Measurements from ENCODE around the gene MAPK4.
"Not testable (repeated sequence)": the region's sequence is repeated elsewhere in the genome, so short reads cannot be mapped to it uniquely, and the experiment has no call there.

DNA sequence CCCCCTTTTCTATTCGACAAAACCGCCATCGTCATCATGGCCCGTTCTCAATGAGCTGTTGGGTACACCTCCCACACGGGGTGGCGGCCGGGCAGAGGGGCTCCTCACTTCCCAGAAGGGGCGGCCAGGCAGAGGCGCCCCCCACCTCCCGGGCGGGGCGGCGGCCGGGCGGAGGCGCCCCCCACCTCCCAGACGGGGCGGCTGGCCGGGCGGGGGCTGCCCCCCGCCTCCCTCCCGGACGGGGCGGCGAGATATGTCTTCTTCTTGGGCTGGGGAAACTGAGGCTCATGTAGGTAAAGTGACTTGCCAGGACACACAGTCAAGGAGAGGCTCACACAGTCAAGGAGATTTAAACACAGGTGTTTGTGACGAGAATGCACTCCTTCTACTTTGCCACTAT, 49.3 kb downstream of the MAPK4 start:
- TF ChIP-seq, protein P1, sequence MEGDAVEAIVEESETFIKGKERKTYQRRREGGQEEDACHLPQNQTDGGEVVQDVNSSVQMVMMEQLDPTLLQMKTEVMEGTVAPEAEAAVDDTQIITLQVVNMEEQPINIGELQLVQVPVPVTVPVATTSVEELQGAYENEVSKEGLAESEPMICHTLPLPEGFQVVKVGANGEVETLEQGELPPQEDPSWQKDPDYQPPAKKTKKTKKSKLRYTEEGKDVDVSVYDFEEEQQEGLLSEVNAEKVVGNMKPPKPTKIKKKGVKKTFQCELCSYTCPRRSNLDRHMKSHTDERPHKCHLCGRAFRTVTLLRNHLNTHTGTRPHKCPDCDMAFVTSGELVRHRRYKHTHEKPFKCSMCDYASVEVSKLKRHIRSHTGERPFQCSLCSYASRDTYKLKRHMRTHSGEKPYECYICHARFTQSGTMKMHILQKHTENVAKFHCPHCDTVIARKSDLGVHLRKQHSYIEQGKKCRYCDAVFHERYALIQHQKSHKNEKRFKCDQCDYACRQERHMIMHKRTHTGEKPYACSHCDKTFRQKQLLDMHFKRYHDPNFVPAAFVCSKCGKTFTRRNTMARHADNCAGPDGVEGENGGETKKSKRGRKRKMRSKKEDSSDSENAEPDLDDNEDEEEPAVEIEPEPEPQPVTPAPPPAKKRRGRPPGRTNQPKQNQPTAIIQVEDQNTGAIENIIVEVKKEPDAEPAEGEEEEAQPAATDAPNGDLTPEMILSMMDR (IDR thresholded peaks at IDR 0.05; ENCODE audit: borderline replicate concordance, extremely low read depth, low read length, poor library complexity, severe bottlenecking) = not testable (repeated sequence)
- TF ChIP-seq EZH2 (IDR thresholded peaks at IDR 0.05; ENCODE audit: borderline replicate concordance, low read depth, low read length, severe bottlenecking) = not testable (repeated sequence)

Data from DND-41 (cell line).